DND-41 (cell line): ENCODE measurements around the gene ARMC9.

Source experiments
- ATAC-seq: fragments of 200-7000 bp; cut with Tn5 transposase; 3 replicates; pipeline ENCODE4 v1.9.1; 2021; ENCODE audit warnings: low read depth; ENCODE audit not compliant: insufficient read depth
- DNase-seq: peaks from one replicate; pipeline ENCODE4 v3.0.0-alpha.2; 2020
- H2AFZ ChIP-seq: 2 replicates; pipeline ENCODE4 v1.6.0; 2012; ENCODE audit warnings: low read depth, low read length
- H3K27ac ChIP-seq: 2 replicates; pipeline ENCODE4 v1.5.1; 2012; ENCODE audit warnings: low read length, inconsistent platforms
- H3K27me3 ChIP-seq: fragments of 200-600 bp; sonication (generic); 2 replicates; pipeline ENCODE4 v1.6.0; 2012; ENCODE audit warnings: low read length, mild to moderate bottlenecking, inconsistent platforms; ENCODE audit not compliant: insufficient read depth, poor library complexity
- H3K36me3 ChIP-seq: 2 replicates; pipeline ENCODE4 v1.5.1; 2012; ENCODE audit warnings: low read length, inconsistent platforms; ENCODE audit not compliant: insufficient read depth
- H3K4me1 ChIP-seq: 2 replicates; pipeline ENCODE4 v1.5.1; 2012; ENCODE audit warnings: mild to moderate bottlenecking, low read length; ENCODE audit not compliant: insufficient read depth
- H3K4me2 ChIP-seq: 2 replicates; pipeline ENCODE4 v1.6.0; 2012; ENCODE audit warnings: mild to moderate bottlenecking, moderate library complexity, low read length, inconsistent platforms; ENCODE audit not compliant: insufficient read depth
- H3K4me3 ChIP-seq, 2 experiments: fragments of 200-600 bp in 1 of 2; shearing (Covaris generic) in 1 of 2; 2 replicates each; pipeline ENCODE4 v1.5.1; 2012 to 2016; ENCODE audit warnings: inconsistent platforms in 2 of 2, low read length in 2 of 2, mild to moderate bottlenecking in 2 of 2, low read depth in 1 of 2, moderate library complexity in 1 of 2
- H3K79me2 ChIP-seq: 2 replicates; pipeline ENCODE4 v1.6.0; 2012; ENCODE audit warnings: low read length, inconsistent platforms; ENCODE audit not compliant: insufficient read depth
- H3K9ac ChIP-seq: 2 replicates; pipeline ENCODE4 v1.6.0; 2012; ENCODE audit warnings: low read depth, mild to moderate bottlenecking, inconsistent platforms, low read length, moderate library complexity
- H3K9me3 ChIP-seq: 2 replicates; pipeline ENCODE4 v1.5.1; 2012; ENCODE audit warnings: low read length, moderate library complexity, mild to moderate bottlenecking, inconsistent platforms; ENCODE audit not compliant: insufficient read depth, severe bottlenecking
- H4K20me1 ChIP-seq: 2 replicates; pipeline ENCODE4 v1.6.0; 2012; ENCODE audit warnings: low read length; ENCODE audit not compliant: insufficient read depth
- EZH2 ChIP-seq: IDR thresholded peaks from 3 replicates; pipeline ENCODE4 v1.6.1; 2012; ENCODE audit warnings: borderline replicate concordance, low read depth, mild to moderate bottlenecking, moderate library complexity, low read length, inconsistent platforms; ENCODE audit not compliant: severe bottlenecking
- TF ChIP-seq, protein P1 (sequence below): IDR thresholded peaks from 2 replicates; pipeline ENCODE4 v1.5.1; 2012; ENCODE audit warnings: borderline replicate concordance, low read length, moderate library complexity, mild to moderate bottlenecking; ENCODE audit not compliant: poor library complexity, severe bottlenecking; ENCODE audit errors: extremely low read depth

The ARMC9 gene

DNA sequence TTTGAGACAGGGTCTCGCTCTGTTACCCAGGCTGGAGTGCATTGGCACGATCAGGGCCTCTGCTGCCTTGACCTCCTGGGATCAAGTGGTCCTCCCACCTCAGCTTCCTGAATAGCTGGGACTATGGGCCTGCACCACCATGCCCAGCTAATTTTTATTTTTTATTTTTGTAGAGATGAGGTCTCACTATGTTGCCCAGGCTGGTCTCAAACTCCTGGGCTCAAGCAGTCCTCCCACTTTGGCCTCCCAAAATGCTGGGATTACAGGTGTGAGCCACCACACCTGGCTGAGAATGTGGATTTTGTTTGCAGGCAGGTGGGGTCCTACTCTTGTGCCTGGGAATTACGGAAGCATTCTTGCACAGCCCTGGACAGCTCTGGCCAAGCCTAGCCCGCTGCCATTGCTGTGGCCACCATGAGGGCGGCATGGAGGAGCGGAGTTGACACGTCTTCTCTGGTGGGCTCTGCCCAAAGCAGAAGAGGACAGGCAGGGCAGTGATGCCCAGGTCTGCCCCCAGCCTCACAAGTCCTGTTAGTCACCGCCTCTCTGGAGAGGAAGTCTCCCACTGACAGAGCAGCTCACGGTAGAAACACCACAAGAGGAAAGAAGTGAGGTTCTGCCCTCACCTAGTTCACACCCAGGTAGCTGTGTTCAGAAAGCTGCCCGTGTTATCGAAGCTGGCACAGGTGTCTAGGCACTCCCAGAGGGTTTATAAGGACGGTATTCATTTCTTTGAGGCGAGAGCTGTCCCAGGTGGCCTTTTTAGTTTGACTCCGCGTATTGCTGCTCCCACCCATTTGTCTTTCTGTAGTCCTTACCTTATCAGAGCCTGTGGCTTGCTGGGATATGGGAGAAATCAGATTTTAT, 46.2 kb downstream of the ARMC9 start:
- no peak for TF ChIP-seq EZH2
- TF ChIP-seq, protein P1, sequence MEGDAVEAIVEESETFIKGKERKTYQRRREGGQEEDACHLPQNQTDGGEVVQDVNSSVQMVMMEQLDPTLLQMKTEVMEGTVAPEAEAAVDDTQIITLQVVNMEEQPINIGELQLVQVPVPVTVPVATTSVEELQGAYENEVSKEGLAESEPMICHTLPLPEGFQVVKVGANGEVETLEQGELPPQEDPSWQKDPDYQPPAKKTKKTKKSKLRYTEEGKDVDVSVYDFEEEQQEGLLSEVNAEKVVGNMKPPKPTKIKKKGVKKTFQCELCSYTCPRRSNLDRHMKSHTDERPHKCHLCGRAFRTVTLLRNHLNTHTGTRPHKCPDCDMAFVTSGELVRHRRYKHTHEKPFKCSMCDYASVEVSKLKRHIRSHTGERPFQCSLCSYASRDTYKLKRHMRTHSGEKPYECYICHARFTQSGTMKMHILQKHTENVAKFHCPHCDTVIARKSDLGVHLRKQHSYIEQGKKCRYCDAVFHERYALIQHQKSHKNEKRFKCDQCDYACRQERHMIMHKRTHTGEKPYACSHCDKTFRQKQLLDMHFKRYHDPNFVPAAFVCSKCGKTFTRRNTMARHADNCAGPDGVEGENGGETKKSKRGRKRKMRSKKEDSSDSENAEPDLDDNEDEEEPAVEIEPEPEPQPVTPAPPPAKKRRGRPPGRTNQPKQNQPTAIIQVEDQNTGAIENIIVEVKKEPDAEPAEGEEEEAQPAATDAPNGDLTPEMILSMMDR: no peak

DNA sequence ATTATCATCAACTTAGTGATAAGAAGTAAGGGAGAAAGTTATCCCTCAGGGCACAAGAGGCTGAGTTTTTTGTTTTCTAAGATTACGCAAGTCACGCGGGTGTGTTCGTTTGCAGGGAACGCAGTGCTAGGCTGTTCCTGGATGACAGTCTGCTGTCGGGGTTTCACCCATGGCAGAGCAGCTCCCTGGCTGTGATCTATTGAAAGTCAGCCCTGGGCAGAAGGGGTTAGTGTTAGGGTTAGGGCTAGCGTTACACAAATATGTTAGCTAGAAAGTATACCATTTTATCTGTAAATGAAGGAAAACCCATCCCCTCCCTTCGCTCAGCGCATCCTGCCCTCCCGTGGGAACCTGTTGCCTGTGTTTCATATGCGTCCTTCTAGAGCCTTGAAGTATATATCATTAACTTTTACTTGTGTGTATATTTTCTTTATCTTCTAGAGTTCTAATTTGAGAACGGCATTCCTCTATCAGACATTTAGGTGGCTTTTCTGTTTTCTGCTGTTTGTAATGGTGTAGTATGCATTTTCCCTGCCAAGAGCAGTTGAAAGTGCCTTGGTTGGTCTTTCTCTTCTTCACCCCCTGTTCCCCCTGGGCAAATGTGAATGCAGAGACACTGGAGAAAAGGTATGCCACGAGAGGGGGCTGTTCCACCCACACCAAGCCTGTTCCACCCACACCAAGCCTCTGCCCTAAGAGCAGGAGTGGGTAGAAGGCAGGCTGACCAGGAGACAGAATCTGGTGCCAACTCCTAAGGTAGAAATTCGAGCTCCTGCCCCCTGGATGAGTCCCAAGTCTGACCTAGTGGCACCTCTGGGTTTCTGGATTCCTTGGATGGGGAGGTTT, 47.0 kb downstream of the ARMC9 start:
- Histone ChIP-seq H3K79me2 (no peaks in the 10 kb centered on the region), H3K4me3 (no peak overlapping the region), H3K4me2 (no peak overlapping the region), H3K36me3 (no peaks in the 10 kb centered on the region), H3K9ac (no peak overlapping the region), H2AFZ (no peak overlapping the region), H3K4me1 (no peaks in the 10 kb centered on the region), H3K9me3 (no peaks in the 10 kb centered on the region), H3K27ac (no peak overlapping the region), H3K27me3 (no peaks in the 10 kb centered on the region), H4K20me1 (peaks cover 4% of the 10 kb centered on the region; the same call in 1 of the 2 replicates)
- TF ChIP-seq, protein P1: no peak
- no peak for TF ChIP-seq EZH2
- ATAC-seq (no peak; the same call in 2 of the 3 replicates), DNase-seq (no peak)

More for the DNA sequence above, 46.2 kb downstream of the ARMC9 start:
- Histone ChIP-seq H3K36me3 (no peaks in the 10 kb centered on the region), H3K4me3 (no peak overlapping the region), H4K20me1 (peaks cover 4% of the 10 kb centered on the region; the same call in 1 of the 2 replicates), H3K4me2 (no peak overlapping the region), H3K27ac (no peak overlapping the region), H3K9ac (no peak overlapping the region), H2AFZ (no peak overlapping the region), H3K4me1 (no peaks in the 10 kb centered on the region), H3K79me2 (no peaks in the 10 kb centered on the region), H3K27me3 (no peaks in the 10 kb centered on the region), H3K9me3 (no peaks in the 10 kb centered on the region)
- ATAC-seq (no peak), DNase-seq (no peak)

DNA sequence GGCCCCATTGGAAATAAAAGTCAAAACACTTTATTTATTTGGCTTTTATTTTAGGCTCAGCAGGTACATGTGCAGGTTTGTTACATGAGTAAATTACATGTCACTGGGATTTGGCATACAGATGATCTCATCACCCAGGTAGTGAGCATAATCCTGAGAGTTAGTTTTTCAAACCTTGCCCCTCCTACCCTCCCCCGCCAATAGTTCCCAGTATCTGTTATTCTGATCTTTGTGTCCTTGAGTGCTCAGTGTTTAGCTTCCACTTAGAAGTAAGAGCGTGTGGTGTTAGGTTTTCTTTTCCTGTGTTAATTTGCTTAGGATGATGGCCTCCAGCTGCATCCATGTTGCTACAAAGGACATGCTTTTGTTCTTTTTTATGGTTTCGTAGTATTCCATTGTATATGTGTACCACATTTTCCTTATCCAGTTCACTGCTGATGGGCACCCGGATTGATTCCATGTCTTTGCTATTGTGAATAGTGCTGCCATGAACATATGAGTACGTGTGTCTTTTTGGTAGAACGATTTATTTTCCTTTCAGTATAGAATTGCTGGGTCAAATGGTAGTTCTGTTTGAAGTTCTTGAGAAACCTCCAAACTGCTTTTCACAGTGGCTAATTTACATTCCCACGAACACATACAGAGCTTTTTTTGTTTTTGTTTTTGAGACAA, 47.9 kb downstream of the ARMC9 start:
- Histone ChIP-seq H4K20me1 (peaks cover 4% of the 10 kb centered on the region; the same call in 1 of the 2 replicates), H2AFZ (no peak overlapping the region), H3K9me3 (no peaks in the 10 kb centered on the region), H3K79me2 (no peaks in the 10 kb centered on the region), H3K27ac (no peak overlapping the region), H3K4me1 (no peaks in the 10 kb centered on the region), H3K4me3 (no peak overlapping the region), H3K9ac (no peak overlapping the region), H3K27me3 (no peaks in the 10 kb centered on the region), H3K4me2 (no peak overlapping the region), H3K36me3 (no peaks in the 10 kb centered on the region)
- no peak for ATAC-seq
- no peak for TF ChIP-seq EZH2
- TF ChIP-seq, protein P1: no peak
- DNase-seq: no peak
